NCI-H2081 treated with DMSO at 0.1 percent for 48 hours (cell line): ENCODE results near the gene SLC8B1.

Experiments used
- DNase-seq: peaks from one replicate; lab custom pipeline; 2025; lab: John Stamatoyannopoulos, UW

SLC8B1 gene

DNA sequence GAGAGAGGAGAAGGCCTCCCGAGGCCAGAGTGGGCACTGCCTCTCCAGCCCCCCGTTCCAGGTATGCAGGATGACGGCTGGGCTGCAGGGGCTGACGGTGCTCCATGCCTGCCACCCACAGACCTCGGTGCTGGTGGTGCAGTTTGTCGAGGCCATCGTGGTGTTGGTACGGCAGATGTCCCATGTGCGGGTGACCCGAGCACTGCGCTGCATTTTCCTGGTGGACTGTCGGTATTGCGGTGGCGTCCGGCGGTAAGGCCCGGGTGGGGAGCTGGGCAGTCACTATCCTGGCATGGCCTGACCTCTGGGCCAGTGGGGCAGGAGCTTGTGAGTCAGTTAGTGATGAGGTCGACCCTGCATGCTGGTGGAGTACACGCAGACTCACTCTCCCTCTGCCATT is 66.3 kb downstream of the SLC8B1 start:
- DNase-seq, result no peak

DNA sequence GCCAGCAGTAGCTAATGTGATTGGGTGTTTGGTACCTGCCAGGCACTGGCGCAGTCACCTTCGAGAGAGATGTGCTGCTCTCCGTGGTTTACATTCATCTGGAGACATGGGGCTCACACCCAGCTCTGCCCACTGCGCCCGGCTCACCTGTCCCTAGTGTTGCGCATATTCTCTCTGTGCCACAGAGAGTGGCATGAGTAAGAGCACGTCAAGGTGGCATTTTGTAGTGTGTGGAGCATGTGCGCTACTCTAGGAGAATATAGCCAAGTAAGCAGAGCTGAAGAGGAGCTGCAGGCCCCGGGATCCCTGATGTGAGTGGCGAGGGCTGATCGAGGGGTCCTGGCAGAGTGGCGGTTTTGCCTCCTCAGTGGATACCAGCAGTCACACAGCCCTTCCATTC is 66.8 kb downstream of the SLC8B1 start:
- DNase-seq, result no peak

DNA sequence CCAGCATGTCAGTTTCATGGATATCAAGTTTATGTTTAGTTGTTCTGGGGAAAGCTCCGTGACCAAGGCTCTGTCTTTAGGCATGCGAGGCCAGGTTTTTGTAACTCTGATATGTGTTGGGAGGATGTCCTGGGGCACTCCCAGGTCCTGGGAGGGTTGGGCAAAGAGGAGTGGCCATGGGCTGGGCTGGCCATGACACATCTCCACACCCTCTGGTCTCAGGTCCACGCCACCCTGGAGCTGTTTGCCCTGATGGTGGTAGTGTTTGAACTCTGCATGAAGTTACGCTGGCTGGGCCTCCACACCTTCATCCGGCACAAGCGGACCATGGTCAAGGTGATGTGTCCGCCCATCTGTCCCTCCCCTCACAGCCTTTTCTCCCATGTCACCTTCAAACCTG is 67.3 kb downstream of the SLC8B1 start:
- DNase-seq, result no peak

DNA sequence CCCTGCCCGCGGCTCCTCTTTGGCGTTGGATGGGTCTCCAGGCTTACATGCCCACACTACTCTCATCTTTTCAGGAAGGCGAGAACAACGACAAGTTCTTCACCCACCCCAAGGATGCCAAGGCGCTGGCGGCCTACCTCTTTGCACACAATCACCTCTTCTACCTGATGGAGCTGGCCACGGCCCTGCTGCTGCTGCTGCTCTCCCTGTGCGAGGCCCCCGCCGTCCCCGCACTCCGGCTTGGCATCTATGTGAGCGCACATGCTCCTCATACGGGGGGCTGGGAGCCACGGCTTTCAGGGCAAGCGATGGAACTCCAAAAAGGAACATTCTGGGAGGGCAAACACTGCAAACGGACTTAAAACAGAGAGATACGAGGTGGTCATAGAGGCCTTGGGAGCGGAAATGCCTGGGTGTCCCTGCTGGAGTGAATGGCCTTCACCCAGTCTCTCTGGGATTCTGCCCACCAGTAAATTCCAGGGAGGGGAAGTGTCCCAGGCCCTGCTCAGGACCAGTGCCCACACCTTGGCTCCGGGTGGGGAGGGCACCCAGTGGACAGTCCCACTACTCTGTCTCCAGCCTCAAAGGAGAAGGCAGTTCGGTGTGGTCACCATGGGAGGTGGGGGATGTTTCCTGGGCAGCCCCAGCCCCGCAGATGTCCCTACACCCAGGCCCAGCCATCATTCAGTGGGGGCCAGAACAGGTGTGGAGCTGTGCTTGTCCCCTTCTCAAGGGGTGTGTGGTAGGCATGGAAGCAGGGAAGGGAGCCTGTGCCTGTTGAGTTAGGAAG is 68.6 kb downstream of the SLC8B1 start:
- no peak for DNase-seq

DNA sequence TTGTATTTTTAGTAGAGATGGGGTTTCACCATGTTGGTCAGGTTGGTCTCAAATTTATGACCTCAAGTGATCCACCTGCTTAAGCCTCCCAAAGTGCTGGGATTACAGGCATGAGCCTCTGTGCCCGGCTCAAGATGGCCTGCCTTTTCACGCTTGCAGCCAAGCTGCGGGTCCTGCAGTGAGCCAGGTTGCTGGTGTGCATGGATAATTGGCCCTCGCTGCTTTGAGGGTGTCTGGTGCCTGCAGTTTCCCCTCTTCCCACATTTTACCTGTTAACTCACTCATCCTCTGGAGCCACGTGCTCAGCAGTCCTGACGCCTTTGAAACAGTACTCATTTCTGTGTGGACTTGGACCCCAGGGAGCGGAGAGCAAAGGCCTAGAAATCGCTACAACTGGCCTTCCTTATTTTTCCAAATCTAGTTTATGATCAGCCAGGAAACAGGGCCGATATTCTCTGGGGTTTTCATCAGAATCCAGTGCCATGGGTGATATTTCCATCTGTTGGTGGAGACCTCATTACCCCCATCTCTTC is 71.4 kb downstream of the SLC8B1 start:
- DNase-seq, result no peak

DNA sequence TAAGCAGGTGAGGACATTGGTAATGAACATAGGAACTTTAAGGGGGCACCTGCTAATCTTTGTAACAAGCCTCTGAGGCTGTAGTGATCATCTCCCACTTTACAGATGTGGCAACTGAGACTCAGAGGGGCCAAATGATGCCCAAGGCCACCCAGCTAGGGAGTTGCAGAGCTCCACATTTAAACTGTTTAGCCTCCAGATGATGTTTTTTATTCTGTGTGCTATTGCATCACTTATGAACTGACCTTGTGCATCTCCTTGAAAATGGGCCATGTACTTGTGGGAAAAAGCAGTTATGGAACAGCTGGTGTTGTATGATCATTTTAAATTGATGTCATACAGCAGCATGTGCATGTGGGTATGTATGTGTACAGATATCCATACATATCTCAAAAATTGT is 72.2 kb downstream of the SLC8B1 start:
- DNase-seq, result no peak

DNA sequence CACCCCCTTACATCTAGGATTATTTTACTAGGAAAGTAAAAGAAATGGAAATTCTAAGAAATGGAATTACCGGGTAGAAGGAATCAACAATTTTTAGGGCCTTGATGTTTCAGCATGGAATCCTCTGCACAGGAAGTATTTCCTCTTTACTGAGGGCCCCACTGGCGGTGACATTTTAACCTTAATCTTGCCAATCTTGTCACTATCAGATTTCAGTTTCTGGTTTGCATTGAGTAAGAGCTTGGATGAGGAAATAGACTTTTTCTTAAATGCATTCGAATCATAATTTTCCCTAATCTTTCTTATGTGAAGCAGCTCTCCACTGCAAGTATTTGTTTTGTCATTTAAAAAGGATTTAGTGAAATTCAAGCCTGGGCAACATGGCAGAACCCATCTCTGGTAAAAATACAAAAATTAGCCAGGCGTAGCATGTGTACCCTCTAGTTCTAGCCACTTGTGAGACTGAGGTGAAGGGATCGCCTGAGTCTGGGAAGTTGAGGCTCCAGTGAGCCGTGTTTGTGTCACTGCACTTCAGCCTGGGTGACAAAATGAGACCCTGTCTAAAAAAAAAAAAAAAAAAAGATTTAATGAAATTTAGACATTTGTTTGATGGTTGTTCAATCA is 73.0 kb downstream of the SLC8B1 start:
- DNase-seq, result no peak

DNA sequence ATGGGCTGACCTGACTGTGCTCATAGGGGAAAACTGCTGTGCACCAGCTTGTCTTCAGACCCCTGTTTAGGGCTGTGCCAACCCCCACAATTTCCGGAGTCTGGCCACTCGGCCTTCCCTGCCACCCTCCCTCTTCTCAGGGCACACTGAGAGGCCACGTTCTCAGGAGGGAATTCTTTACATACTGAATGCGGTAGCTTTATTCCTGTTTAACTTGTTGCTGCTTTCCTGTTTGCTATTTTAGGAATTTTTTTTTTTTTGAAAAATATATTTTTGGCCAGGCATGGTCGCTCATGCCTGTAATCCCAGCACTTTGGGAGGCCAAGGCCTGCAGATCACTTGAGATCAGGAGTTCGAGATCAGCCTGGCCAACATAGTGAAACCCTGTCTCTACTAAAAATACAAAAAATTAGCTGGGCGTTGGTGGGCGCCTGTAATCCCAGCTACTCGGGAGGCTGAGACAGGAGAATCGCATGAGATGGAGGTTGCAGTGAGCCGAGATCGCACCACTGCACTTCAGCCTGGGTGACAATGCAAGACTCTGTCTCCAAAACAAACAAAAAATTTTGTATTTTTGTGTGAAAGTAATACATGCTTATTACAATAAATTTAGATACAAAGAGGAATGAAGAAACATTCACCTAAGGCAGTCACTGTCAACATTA is 74.1 kb downstream of the SLC8B1 start:
- no peak for DNase-seq

DNA sequence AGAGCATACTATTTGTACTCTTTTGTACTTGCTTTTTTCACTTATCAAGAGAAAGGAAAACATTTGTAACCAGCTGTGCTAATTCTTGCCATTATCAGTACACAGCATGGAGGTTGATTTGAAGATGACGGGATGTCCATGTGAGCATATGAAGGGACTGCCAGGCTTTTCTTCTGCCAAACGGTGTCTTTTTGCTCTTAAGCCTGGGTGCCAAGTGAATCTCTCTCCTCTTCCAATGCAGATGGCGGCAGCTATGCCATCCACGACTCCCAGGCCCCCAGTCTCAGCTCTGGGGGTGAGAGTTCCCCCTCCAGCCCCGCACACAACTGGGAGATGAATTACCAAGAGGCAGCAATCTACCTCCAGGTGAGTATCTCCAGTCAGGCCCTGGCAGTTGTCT is 74.8 kb downstream of the SLC8B1 start:
- DNase-seq, result no peak

DNA sequence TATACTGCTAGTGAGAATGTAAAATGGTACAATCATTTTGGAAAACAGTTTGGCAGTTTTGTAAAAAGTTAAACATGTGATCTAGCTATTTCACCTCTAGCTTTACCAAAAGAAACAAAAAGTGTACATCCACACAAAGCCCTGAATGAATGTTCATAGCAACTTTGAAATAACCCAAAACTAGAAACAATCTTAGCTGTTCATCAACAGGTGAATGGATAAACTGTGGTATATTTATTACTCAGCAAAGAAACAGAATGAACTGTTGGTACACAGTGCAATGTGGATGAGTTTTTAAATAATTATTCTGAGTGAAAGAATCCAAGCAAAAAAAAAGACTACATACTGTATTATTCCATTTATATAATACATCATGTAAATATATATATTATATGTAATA is 77.3 kb downstream of the SLC8B1 start:
- no peak for DNase-seq

DNA sequence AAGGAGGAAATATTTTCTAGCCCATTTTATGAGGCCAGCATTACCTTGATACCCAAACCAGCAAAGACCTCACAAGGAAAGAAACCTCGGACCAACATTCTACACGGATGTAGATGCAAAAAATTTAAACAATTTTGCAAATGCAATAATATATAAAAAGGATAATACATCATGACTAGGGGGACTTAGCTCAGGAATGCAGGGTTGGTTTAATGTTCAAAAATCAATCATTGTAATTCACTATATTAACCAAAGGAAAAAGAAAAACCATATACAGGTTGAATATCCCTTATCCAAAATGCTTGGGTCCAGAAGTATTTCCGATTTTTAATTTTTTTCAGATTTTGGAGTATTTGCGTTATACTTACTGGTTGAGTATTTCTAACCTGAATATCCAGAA is 80.6 kb downstream of the SLC8B1 start:
- DNase-seq, result no peak

DNA sequence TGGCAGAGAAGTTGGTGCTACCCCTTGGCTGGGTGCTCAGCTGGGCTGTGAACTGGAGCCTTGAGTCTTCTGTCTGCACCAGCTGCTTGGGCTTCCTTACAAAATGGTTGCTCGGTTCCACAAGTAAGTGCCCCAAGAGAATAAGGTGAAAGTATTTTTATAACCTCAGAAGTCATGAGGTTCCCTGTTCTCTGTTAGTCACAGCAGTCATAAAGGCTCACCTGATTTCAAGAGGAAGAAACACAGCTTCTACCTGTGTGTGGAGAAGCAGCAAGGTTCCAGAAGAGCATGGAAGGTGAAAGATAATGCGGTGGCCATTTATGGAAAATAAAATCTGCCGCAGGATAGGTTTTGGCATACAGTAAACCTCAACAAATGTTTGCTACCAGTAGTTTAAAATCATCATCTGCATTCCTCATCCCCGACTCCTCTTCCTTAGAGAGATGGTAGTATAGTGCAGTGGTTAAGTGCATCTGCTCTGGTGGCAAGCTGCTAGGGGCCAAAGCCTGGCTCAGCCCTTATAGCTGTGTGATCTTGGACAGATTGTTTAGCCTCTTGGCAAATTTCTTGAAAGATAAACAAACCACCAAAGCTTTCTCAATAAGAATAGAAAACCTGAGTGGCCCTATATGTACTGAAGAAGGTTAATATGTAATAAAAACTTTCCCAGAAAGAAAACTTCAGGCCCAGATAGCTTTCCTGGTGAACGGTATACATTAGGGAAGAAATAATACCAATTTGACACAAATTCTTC is 81.2 kb downstream of the SLC8B1 start:
- no peak for DNase-seq

DNA sequence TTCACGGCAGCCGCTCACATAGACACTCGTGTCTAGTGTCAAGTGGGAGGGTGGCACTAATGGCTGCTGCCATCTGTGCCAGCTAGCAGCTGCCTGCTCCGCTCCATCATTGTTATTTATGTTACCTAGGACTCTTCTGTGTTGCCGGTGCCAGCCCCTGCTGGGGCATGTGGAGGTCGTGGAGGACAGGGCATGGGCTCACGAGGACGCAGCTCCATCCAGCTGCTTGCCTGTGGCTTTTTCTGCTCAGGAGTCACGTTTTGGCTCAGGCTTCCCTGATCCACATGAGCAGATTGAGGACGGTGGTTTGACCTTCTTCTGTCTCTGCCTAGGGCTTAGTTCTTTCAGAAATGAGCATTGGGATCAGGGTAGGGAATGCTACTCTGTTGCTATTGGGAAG is 82.4 kb downstream of the SLC8B1 start:
- DNase-seq, result no peak

DNA sequence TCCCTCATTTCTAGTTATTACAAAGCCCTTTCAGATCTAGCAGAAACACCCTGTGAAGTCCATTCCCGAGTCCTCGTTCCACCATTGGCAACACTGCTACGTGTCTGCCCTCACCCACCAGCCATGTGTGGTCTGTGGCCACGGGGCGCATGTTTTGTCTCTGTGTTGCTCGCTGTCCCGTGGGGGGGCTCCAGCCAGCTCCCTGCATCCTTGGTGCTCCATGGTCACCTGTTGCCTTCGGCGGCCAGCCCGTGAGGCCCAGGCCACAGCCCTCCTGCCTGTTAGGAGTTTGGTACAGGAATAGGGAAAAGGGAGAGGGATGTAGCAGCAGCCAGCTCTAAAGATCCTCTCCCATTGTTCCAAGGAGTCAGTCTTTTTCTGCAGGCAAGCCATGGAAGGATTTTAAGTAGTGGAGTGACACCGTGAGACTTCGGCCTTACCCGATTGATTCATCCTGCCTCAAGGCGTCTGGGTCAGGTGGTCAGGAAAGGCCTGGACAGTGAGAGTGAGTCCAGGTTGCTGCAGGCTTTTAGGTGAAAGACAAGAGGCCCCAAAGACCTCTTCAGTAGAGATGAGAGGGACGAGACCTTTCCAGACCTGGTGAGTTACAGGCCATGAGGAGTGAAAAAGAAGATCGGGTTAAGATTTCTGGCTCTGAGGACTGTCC is 83.4 kb downstream of the SLC8B1 start:
- DNase-seq, result no peak

DNA sequence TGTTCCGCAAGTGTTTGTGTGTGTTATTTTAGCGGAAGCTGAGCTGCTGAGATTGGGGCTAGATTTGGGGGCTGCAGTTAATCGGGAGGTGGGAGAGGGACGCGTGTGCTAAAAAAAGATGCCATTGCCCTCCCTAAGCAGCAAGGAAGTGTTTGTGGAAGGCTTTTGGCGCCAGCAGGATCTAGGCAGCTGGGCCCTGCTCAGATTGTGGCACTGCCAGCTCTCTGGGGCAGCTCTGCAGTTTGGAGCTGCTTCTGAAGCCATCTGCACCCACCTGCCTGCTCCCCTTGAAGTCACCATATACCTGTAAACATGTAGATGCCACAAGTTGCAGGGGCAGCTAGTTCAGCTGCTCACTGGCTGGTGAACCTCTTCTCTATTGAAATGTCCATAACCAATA is 84.9 kb downstream of the SLC8B1 start:
- DNase-seq, result no peak

DNA sequence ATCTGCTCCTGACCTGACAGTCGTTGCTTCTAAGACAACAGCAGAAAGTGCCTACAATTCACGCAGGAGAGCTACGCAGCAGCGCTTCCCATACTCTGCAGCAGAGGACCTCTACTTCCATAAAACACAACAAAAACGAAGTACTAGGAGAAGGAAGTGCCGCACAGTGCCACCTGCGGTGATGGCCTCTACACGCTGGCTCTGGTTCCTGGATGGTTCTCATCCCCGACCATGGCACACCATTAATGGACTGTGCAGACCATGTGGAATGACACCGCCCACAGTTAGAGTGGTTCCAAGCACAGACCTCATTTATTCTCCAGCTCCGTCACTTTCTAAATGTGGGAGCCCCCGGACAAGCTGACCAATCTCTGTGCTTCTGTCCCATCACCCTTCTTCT is 85.4 kb downstream of the SLC8B1 start:
- DNase-seq, result no peak

DNA sequence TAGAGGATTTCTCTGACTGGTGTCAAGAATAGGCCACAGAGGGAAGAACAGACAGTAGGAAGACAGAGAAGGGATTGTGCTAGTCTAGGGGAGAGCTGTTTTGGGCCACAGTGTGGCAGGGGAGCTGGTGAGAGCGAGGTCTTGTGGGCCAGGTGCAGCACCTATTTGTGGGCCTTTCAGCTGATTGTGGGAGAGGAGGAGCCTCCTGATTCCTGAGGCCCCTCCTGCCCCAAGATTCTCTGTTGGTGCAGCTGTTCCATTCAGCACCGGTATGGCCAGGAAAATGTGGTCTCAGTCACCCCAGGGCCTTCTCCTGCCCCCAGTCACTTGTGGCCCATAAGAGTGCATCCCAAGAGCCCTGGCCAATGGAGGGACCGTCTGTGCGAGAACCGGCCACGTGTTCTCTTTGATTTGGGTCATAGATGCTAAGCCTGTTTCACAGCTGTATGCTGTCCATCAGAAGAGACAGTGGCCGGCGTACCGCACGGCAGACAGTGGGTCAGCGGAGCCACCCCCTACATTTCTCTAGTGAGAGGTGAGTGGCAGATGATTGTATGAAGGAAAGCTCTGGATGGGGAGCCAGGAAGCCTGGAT is 86.0 kb downstream of the SLC8B1 start:
- no peak for DNase-seq
